DOHH2 (cell line): ENCODE data around the gene PSMA2.

Source experiments
- H3F3A ChIP-seq: fragments of 200-600 bp; sonication (generic), shearing (Covaris generic); 2 replicates; pipeline ENCODE4 v1.6.0; 2016; ENCODE audit warnings: antibody characterized with exemption, mild to moderate bottlenecking; ENCODE audit not compliant: control insufficient read depth, insufficient read depth
- H3K27ac ChIP-seq: fragments of 200-600 bp; sonication (generic); 2 replicates; pipeline ENCODE4 v1.5.1; 2014; ENCODE audit warnings: low read depth, mild to moderate bottlenecking, low read length, moderate library complexity
- H3K27me3 ChIP-seq: fragments of 200-600 bp; sonication (generic); 2 replicates; pipeline ENCODE4 v1.6.1; 2014; ENCODE audit warnings: mild to moderate bottlenecking, low read length, mixed read lengths; ENCODE audit not compliant: control insufficient read depth
- H3K36me3 ChIP-seq: fragments of 200-600 bp; sonication (generic); 2 replicates; pipeline ENCODE4 v1.6.1; 2014; ENCODE audit warnings: mild to moderate bottlenecking, low read length, moderate library complexity, mixed read lengths; ENCODE audit not compliant: control insufficient read depth
- H3K4me1 ChIP-seq: fragments of 200-600 bp; sonication (generic); 2 replicates; pipeline ENCODE4 v1.6.1; 2014; ENCODE audit warnings: mild to moderate bottlenecking, low read length, mixed read lengths; ENCODE audit not compliant: control insufficient read depth
- H3K4me2 ChIP-seq: fragments of 200-600 bp; sonication (generic); 2 replicates; pipeline ENCODE4 v1.6.0; 2014; ENCODE audit warnings: mild to moderate bottlenecking, low read length, moderate library complexity
- H3K4me3 ChIP-seq: fragments of 200-600 bp; sonication (generic); 2 replicates; pipeline ENCODE4 v1.5.1; 2014; ENCODE audit warnings: mild to moderate bottlenecking, low read length, mixed read lengths
- H3K79me2 ChIP-seq: fragments of 200-600 bp; sonication (generic); 2 replicates; pipeline ENCODE4 v1.6.1; 2014; ENCODE audit warnings: mild to moderate bottlenecking, low read length, mixed read lengths; ENCODE audit not compliant: control insufficient read depth
- H3K9me2 ChIP-seq: fragments of 200-600 bp; sonication (generic); replicated peaks from 2 replicates; pipeline ENCODE4 v1.6.1; 2014; ENCODE audit warnings: mild to moderate bottlenecking, low read length, mixed read lengths; ENCODE audit not compliant: control insufficient read depth
- H3K9me3 ChIP-seq: fragments of 200-600 bp; sonication (generic); 2 replicates; pipeline ENCODE4 v1.6.1; 2014; ENCODE audit warnings: antibody characterized with exemption, low read length, mixed read lengths; ENCODE audit not compliant: control insufficient read depth, insufficient read depth
- H4K20me1 ChIP-seq: fragments of 200-600 bp; sonication (generic); 2 replicates; pipeline ENCODE4 v1.6.0; 2014; ENCODE audit warnings: low read depth, mild to moderate bottlenecking, antibody characterized with exemption, low read length, moderate library complexity; ENCODE audit not compliant: control insufficient read depth, insufficient read depth
- EZH2phosphoT487 ChIP-seq: fragments of 200-600 bp; sonication (generic); IDR thresholded peaks from 2 replicates; pipeline ENCODE4 v1.6.1; 2017; ENCODE audit warnings: borderline replicate concordance, mild to moderate bottlenecking, antibody characterized with exemption, low read length, moderate library complexity, mixed read lengths
- TF ChIP-seq, protein P1 (sequence below): fragments of 200-600 bp; sonication (generic); IDR thresholded peaks from one replicate; pipeline ENCODE4 v1.5.1; 2014; ENCODE audit warnings: antibody characterized with exemption, mild to moderate bottlenecking, low read depth, low read length; ENCODE audit not compliant: poor library complexity, severe bottlenecking

Gene PSMA2

DNA sequence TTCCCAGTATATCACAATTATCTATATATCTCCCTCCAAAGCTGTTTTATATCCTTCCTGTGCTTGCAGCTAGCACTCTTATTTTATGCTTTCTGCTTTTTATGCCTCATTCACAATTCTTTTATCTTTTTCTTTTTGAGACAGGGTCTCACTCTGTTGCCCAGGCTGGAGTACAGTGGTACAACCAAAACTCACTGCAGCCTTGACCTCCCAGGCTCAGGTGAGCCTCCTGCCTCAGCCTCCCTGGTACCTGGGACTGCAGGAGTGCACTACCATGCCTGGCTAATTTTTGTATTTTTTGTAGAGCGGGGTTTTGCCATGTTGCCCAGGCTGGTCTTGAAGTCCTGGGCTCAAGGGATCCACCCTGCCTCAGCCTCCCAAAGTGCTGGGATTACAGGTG lies 25.8 kb downstream of the PSMA2 start:
- no peak overlapping the region for H3K4me2 ChIP-seq
- no peak overlapping the region for H3K4me3 ChIP-seq
- no peaks in the 10 kb centered on the region for H3K9me3 ChIP-seq
- H4K20me1 ChIP-seq: no peaks in the 10 kb centered on the region
- H3K27me3 ChIP-seq: peaks cover 13% of the 10 kb centered on the region
- no peak for TF ChIP-seq EZH2phosphoT487
- TF ChIP-seq, protein P1, sequence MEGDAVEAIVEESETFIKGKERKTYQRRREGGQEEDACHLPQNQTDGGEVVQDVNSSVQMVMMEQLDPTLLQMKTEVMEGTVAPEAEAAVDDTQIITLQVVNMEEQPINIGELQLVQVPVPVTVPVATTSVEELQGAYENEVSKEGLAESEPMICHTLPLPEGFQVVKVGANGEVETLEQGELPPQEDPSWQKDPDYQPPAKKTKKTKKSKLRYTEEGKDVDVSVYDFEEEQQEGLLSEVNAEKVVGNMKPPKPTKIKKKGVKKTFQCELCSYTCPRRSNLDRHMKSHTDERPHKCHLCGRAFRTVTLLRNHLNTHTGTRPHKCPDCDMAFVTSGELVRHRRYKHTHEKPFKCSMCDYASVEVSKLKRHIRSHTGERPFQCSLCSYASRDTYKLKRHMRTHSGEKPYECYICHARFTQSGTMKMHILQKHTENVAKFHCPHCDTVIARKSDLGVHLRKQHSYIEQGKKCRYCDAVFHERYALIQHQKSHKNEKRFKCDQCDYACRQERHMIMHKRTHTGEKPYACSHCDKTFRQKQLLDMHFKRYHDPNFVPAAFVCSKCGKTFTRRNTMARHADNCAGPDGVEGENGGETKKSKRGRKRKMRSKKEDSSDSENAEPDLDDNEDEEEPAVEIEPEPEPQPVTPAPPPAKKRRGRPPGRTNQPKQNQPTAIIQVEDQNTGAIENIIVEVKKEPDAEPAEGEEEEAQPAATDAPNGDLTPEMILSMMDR: no peak
- H3F3A ChIP-seq: no peaks in the 10 kb centered on the region
- H3K36me3 ChIP-seq: peaks cover 12% of the 10 kb centered on the region
- peaks cover 13% of the 10 kb centered on the region for H3K79me2 ChIP-seq
- peaks cover 11% of the 10 kb centered on the region for H3K4me1 ChIP-seq
- H3K27ac ChIP-seq: no peak overlapping the region
- H3K9me2 ChIP-seq: no peaks in the 10 kb centered on the region

DNA sequence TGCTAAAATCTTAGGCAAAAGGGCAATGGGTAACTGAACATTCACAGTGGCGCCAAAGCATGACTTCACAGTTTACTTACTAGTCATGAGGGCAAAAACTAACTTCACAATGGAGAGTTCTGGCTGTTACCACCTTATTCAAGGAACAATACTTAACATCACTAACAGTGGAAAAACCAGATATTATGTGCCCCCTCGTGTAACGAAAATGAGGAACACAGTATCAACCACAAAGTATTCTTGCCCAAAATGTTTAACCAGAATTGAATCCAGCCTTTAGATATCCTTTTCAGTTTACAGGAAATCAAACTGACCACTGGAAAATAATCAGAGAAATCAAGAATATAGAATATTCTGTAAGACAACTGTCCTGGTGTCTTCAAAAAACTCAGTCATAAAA lies 29.6 kb downstream of the PSMA2 start:
- Histone ChIP-seq H3K9me3 (no peaks in the 10 kb centered on the region), H4K20me1 (no peaks in the 10 kb centered on the region), H3K9me2 (no peaks in the 10 kb centered on the region), H3K27me3 (peaks cover 17% of the 10 kb centered on the region), H3K4me3 (no peak overlapping the region), H3K4me1 (no peaks in the 10 kb centered on the region), H3K36me3 (no peaks in the 10 kb centered on the region), H3F3A (no peaks in the 10 kb centered on the region), H3K79me2 (no peaks in the 10 kb centered on the region), H3K4me2 (no peak overlapping the region), H3K27ac (no peak overlapping the region)
- no peak for TF ChIP-seq EZH2phosphoT487
- TF ChIP-seq, protein P1: no peak

DNA sequence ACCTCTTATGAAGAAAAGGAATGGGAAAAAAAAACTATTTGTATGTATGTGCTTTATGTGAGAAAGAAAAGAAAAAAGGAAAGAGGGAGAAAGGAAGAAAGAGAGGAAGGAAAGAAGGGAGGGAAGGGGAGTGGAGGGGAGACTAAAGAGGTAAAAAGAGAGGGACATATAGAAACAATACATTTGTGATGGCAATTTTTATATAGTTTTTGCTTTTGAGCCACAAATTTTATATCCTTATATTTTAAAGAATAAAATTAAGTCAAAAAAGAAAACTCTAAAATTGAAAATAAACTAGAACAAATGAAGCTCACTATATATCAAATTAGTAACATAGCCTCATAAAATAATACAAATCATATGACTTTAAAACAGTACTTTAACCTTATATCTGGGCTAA lies 31.1 kb downstream of the PSMA2 start:
- no peak overlapping the region for H3K4me2 ChIP-seq
- no peaks in the 10 kb centered on the region for H4K20me1 ChIP-seq
- H3K9me2 ChIP-seq: no peaks in the 10 kb centered on the region
- H3K27ac ChIP-seq: no peak overlapping the region
- no peaks in the 10 kb centered on the region for H3K4me1 ChIP-seq
- TF ChIP-seq EZH2phosphoT487: no peak
- TF ChIP-seq, protein P1: no peak
- peaks cover 17% of the 10 kb centered on the region for H3K27me3 ChIP-seq
- no peaks in the 10 kb centered on the region for H3K9me3 ChIP-seq
- H3F3A ChIP-seq: no peaks in the 10 kb centered on the region
- H3K36me3 ChIP-seq: no peaks in the 10 kb centered on the region
- H3K79me2 ChIP-seq: no peaks in the 10 kb centered on the region
- H3K4me3 ChIP-seq: no peak overlapping the region
